Activated CD4-positive, alpha-beta T cell treated with anti-CD3 and anti-CD28 coated beads for 36 hours (primary cell): ENCODE measurements around the gene IL17F. TPM values are rescaled to one million over a fixed set of nuclear protein-coding genes. Genes with fewer than 3 reads are reported as not detected.
"Not testable (repeated sequence)": the region's sequence is repeated elsewhere in the genome, so short reads cannot be mapped to it uniquely, and the experiment has no call there.

Source experiments
- ATAC-seq: fragments of 200-7000 bp; cut with Tn5 transposase; one replicate; pipeline ENCODE4 v1.10.0; 2021; ENCODE audit warnings: mild to moderate bottlenecking, moderate library complexity
- CTCF ChIA-PET: fragments of 350-600 bp; sonication (Branson Sonifier 250); formaldehyde crosslinking; loops from one replicate; lab custom pipeline; 2021; ENCODE audit warnings: antibody characterized with exemption; lab: Charles Lee
- POLR2A ChIA-PET: fragments of 350-600 bp; sonication (Branson Sonifier 250); formaldehyde crosslinking; loops from one replicate; lab custom pipeline; 2021; ENCODE audit warnings: antibody characterized with exemption, inconsistent platforms; lab: Charles Lee
- DNase-seq: peaks from one replicate; pipeline ENCODE4 v3.0.0-alpha.2; 2020
- H3K27ac Mint-ChIP-seq: one replicate; pipeline ENCODE4 v1.8.0; 2021; ENCODE audit warnings: mixed read lengths
- H3K27me3 Mint-ChIP-seq: one replicate; pipeline ENCODE4 v1.8.0; 2021; ENCODE audit warnings: mixed read lengths
- H3K36me3 Mint-ChIP-seq: one replicate; pipeline ENCODE4 v1.8.0; 2021; ENCODE audit warnings: low read depth, mixed read lengths
- H3K4me1 Mint-ChIP-seq: one replicate; pipeline ENCODE4 v1.8.0; 2021; ENCODE audit warnings: mixed read lengths
- H3K4me3 Mint-ChIP-seq: one replicate; pipeline ENCODE4 v1.8.0; 2021; ENCODE audit warnings: mild to moderate bottlenecking, moderate library complexity, mixed read lengths
- H3K9me3 Mint-ChIP-seq: one replicate; pipeline ENCODE4 v1.8.0; 2021; ENCODE audit warnings: low read depth, mixed read lengths
- intact Hi-C, 2 experiments: fragments of 100-400 bp; cut with DNase I in 1 of 2; cut with micrococcal nuclease in 1 of 2; formaldehyde crosslinking; loops; one replicate each; pipeline versions ENCODE4 v1.14.2 to v1.15.1; 2022 to 2024; cut with DNase I, micrococcal nuclease
- total RNA-seq, 2 experiments: library from RNA; stranded (reverse); gene quantifications; one replicate each; pipeline ENCODE4 v1.2.3, GENCODE V29; 2021

Gene IL17F
- total RNA-seq, 2 experiments from 2014 or later: 155 to 157 TPM

GRCh38 chr6:52200088-52200487, 44.2 kb downstream of the IL17F start:
- ATAC-seq, H3K4me3 Mint-ChIP-seq, H3K27ac Mint-ChIP-seq, POLR2A ChIA-PET, DNase-seq: not testable (repeated sequence)
- Mint-ChIP-seq H3K9me3 (peaks cover 29% of the 10 kb centered on the region), H3K27me3 (peaks cover 28% of the 10 kb centered on the region), H3K36me3 (peaks cover 17% of the 10 kb centered on the region), H3K4me1 (peaks cover 17% of the 10 kb centered on the region)
- CTCF ChIA-PET: interaction anchor here (1.0 kb wide), 1 partner anchor 452 kb away, joined by 3 read pairs; no protein-coding TSS in a partner anchor
- intact Hi-C loops: loop anchor here (2.0 kb wide), 2 partner anchors 37 to 39 kb away; no protein-coding TSS in a partner anchor

- ATAC-seq: no peak
- ChIA-PET CTCF (no interaction called here), POLR2A (interaction anchor here (0.6 kb wide), 1 partner anchor 35 kb away, joined by 3 read pairs; no protein-coding TSS in a partner anchor)
- intact Hi-C loops: no loop called here
- H3K4me3 Mint-ChIP-seq: no peak overlapping the region
- H3K4me1 Mint-ChIP-seq: peaks cover 6% of the 10 kb centered on the region
- no peak overlapping the region for H3K27ac Mint-ChIP-seq
- H3K9me3 Mint-ChIP-seq: peaks cover 18% of the 10 kb centered on the region
- H3K27me3 Mint-ChIP-seq: peaks cover 18% of the 10 kb centered on the region
- peaks cover 10% of the 10 kb centered on the region for H3K36me3 Mint-ChIP-seq
- no peak for DNase-seq
Observed at GRCh38 chr6:52195886-52196285, 48.4 kb downstream of the IL17F start.

GRCh38 chr6:52191824-52192223, 52.5 kb downstream of the IL17F start:
- ChIA-PET POLR2A (no interaction called here), CTCF (interaction anchor here (0.6 kb wide), 1 partner anchor 128 kb away, joined by 3 read pairs; no protein-coding TSS in a partner anchor)
- Mint-ChIP-seq H3K9me3 (no peaks in the 10 kb centered on the region), H3K36me3 (no peaks in the 10 kb centered on the region), H3K4me3 (no peak overlapping the region), H3K4me1 (peaks cover 5% of the 10 kb centered on the region), H3K27me3 (peaks cover 22% of the 10 kb centered on the region), H3K27ac (no peak overlapping the region)
- ATAC-seq (no peak), DNase-seq (no peak)
- intact Hi-C loops: no loop called here

- H3K27me3 Mint-ChIP-seq: peaks cover 30% of the 10 kb centered on the region
- no peak overlapping the region for H3K27ac Mint-ChIP-seq
- H3K36me3 Mint-ChIP-seq: no peaks in the 10 kb centered on the region
- H3K4me1 Mint-ChIP-seq: peaks cover 9% of the 10 kb centered on the region
- ATAC-seq (peak; percentile 39), DNase-seq (peak; percentile 10)
- intact Hi-C loops: no loop called here
- H3K9me3 Mint-ChIP-seq: no peaks in the 10 kb centered on the region
- CTCF ChIA-PET: no interaction called here
- H3K4me3 Mint-ChIP-seq: no peak overlapping the region
- POLR2A ChIA-PET: no interaction called here
Observed at GRCh38 chr6:52190409-52190808, 53.9 kb downstream of the IL17F start.

- POLR2A ChIA-PET: no interaction called here
- Mint-ChIP-seq H3K27ac (no peak overlapping the region), H3K4me1 (peaks cover 9% of the 10 kb centered on the region), H3K36me3 (no peaks in the 10 kb centered on the region), H3K9me3 (no peaks in the 10 kb centered on the region), H3K4me3 (no peak overlapping the region), H3K27me3 (peaks cover 33% of the 10 kb centered on the region)
- CTCF ChIA-PET: no interaction called here
- DNase-seq (no peak), ATAC-seq (no peak)
- intact Hi-C loops: no loop called here
Observed at GRCh38 chr6:52189974-52190373, 54.3 kb downstream of the IL17F start.

GRCh38 chr6:52187098-52187497, 57.2 kb downstream of the IL17F start:
- Mint-ChIP-seq H3K27ac (no peak overlapping the region), H3K9me3 (no peaks in the 10 kb centered on the region), H3K4me1 (peaks cover 9% of the 10 kb centered on the region), H3K36me3 (no peaks in the 10 kb centered on the region), H3K27me3 (peaks cover 45% of the 10 kb centered on the region), H3K4me3 (no peak overlapping the region)
- ATAC-seq (no peak), DNase-seq (no peak)
- intact Hi-C loops: no loop called here
- POLR2A ChIA-PET: no interaction called here
- CTCF ChIA-PET: interaction anchor here (1.2 kb wide), 1 partner anchor 86 kb away, joined by 3 read pairs; no protein-coding TSS in a partner anchor

Other genes with a start within 250 kb of the IL17F start
- gene PKHD1, start 156.9 kb downstream of the IL17F start, total RNA-seq: under 1 TPM; 0.02 to 0.04 TPM
- gene IL17A, start 58.1 kb downstream of the IL17F start, total RNA-seq: 10 to 100 TPM in 1 of 2 experiments, 1 to 10 TPM in 1; 9.1 to 11.9 TPM
- gene MCM3, start 40.2 kb upstream of the IL17F start, total RNA-seq: 100 to 1,000 TPM; 276 to 279 TPM
- gene PAQR8, start 117.7 kb upstream of the IL17F start, total RNA-seq: 1 to 10 TPM; 9.0 to 9.1 TPM
- 1 to 10 TPM; 2.2 to 3.6 TPM for gene EFHC1, start 175.8 kb upstream of the IL17F start, total RNA-seq